Fibroblast of villous mesenchyme (primary cell): ENCODE results near the gene SLC15A5. TPM values are rescaled to one million over a fixed set of nuclear protein-coding genes. Genes with fewer than 3 reads are reported as not detected.

Experiments used
- DNase-seq: peaks from one replicate; pipeline ENCODE4 v3.0.0-alpha.2; 2010; ENCODE audit warnings: low read depth
- H3K4me3 ChIP-seq: 2 replicates; pipeline ENCODE4 v1.5.1; 2011; ENCODE audit warnings: low read depth, mild to moderate bottlenecking, low read length
- total RNA-seq: library from RNA; depleted of rRNA; stranded (reverse); fragments of >200 nt; gene quantifications from 2 replicates; pipeline ENCODE4 v1.2.3, GENCODE V29; 2012
- TF ChIP-seq, protein P1 (sequence below): IDR thresholded peaks from 2 replicates; pipeline ENCODE4 v1.5.1; 2012; ENCODE audit warnings: low read depth, mild to moderate bottlenecking, low read length; ENCODE audit not compliant: insufficient read depth

SLC15A5 gene
- total RNA-seq, 1 donor: not detected

DNA sequence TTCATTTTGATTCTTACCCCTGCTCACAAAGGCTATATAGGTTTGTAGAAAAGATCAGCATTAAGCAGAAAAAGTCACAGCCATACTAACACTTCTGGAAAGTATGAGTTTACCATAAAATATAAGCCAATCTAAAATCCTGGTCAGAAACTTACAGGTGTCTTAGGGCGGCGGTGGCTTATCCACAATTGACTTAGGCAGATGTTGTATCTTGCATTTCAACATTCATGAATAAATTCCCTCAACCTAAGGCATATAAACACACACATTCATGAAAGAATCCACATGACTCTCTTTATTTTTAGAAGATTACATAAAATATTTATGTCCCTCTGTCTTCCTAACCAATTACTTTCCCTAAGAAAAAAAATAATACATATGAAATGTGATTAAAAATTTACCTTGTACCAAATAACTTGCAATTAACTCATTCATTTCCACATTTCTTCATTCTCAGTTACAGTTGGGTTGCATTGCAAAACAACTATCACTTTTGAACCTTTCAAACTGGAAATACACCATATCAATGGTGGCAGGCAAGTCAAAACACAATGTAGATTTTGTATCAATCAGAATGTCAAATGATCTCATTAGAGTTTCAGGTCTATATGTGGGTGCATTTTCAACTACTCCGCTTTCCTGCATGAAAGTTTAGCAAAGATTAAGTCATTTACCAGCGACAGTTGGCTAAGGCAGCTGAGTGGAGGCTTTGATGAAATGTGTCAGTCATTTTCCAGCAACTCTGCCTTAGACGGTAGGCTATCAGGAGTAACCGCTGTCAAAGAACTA lies 124.4 kb downstream of the SLC15A5 start:
- H3K4me3 ChIP-seq: no peak overlapping the region
- TF ChIP-seq, protein P1, sequence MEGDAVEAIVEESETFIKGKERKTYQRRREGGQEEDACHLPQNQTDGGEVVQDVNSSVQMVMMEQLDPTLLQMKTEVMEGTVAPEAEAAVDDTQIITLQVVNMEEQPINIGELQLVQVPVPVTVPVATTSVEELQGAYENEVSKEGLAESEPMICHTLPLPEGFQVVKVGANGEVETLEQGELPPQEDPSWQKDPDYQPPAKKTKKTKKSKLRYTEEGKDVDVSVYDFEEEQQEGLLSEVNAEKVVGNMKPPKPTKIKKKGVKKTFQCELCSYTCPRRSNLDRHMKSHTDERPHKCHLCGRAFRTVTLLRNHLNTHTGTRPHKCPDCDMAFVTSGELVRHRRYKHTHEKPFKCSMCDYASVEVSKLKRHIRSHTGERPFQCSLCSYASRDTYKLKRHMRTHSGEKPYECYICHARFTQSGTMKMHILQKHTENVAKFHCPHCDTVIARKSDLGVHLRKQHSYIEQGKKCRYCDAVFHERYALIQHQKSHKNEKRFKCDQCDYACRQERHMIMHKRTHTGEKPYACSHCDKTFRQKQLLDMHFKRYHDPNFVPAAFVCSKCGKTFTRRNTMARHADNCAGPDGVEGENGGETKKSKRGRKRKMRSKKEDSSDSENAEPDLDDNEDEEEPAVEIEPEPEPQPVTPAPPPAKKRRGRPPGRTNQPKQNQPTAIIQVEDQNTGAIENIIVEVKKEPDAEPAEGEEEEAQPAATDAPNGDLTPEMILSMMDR: no peak
- DNase-seq: no peak

DNA sequence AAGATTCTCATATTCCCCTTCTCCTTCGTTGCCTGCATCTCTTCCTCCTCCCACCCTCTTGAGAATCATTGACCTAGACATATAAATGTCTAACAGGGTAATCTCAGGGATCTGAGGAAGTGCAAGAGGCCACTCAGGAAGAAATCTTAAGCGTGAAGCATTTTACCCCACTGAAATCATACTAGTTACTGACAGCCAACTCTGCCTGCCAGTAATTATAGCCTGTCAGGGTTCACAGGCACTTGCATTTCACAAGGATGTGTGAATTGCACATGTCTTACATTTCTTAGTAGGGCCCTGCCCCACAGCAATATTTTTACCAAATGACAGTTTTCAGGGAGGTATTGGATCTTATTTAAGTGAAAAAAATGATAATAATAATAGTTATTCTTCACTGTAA lies 127.2 kb downstream of the SLC15A5 start:
- TF ChIP-seq, protein P1: no peak
- no peak for DNase-seq
- no peak overlapping the region for H3K4me3 ChIP-seq

DNA sequence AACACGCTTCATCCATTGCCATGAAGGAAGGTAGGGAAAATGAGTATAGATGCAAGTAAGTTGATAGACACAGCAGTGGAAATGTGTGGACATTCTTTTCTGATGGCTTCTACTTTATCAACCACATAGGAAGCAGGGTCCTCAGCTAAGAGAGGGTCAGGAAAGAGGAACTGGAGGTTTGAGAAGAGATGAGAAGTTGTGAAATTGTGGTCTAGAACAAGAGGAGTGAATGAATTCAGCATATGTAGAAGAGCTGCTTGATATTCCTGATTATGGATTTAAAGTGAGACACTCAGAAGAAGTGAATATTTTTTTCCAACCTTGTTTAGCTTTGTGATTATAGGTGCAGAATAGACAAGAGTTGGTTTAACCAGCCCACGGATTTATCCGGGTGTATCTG lies 128.5 kb downstream of the SLC15A5 start:
- TF ChIP-seq, protein P1: no peak
- DNase-seq: no peak
- no peak overlapping the region for H3K4me3 ChIP-seq

Other genes starting within 250 kb of the SLC15A5 start
- 92.8 and 169 TPM in 2 replicates for gene MGST1, start 70.0 kb upstream of the SLC15A5 start, total RNA-seq